CD4-positive, alpha-beta T cell treated with Interferon gamma for 1 hour (primary cell): Measurements from ENCODE around the gene TVP23A.
A peak's percentile ranks its signal among the peaks of the same experiment; 100 is the strongest.
"Not testable (repeated sequence)": the region's sequence is repeated elsewhere in the genome, so short reads cannot be mapped to it uniquely, and the experiment has no call there.

ENCODE experiments used
- DNase-seq: peaks from one replicate; pipeline ENCODE4 v3.0.0-alpha.2; 2020

Gene TVP23A

DNA sequence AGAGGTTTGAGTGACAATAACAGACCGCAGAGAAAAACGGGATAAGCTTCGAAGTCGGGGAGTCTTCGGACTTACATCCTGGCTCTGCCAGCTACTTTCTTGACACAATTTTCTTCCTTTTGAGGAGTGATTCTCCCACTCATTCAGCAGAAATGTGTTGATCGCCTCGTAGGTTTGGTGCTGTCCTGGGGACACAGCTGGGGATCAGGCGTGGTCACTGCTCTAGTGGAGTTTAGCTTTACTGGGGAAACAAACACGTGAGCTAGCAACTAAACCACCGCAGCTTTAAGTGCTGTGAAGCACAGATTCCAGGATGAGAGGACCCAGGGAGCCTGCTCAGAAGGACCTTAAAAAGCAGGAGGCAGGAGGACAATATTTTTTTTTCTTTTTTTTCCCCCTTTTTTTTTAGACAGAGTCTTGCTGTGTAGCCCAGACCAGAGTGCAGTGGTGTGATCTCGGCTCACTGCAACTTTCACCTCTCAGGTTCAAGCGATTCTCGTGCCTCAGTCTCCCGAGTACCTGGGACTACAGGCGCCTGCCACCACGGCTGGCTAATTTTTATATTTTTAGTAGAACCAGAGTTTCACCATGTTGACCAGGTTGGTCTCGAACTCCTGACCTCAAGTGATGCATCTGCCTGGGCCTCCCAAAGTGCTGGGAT, 74.1 kb downstream of the TVP23A start:
- no peak for DNase-seq

DNA sequence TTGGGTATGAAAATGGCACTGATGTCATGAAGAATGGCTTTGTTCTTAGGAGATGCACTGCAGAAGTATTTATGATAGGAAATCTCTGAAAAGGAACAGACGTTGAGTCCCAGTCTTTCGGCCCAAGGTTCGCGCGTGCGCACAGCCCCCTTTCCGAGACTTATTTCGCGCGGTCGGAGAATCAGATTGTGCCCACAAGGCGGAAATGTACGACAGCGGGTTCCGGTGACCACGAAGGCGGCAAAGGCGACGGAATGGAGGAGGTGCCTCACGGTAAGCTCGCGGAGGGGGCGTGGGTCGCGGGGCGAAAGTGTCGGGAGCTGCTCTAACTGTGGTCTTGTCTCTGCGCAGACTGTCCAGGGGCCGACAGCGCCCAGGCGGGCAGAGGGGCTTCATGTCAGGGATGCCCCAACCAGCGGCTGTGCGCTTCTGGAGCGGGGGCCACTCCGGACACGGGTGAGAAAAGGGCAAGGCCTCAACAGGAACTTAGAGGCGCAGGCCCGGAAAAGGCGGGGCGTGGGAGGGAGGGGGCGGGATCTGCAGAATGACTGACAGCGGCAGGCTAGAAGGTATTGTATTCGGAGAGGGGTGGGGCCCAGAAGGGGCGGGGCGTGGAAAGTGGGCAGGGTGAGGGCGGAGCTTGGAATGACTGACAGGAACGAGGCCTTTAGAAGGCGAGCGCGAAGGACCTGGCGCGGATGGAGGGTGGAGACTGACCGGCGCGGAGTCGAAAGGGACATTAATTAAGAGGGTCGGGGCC, 74.8 kb downstream of the TVP23A start, which contains the start of gene NUBP1:
NUBP1 (plus strand) TSS at position 233 of the 760 bp plus-strand sequence; CDS start at position 255, 22 bp downstream.
- DNase-seq = peak; percentile 98

DNA sequence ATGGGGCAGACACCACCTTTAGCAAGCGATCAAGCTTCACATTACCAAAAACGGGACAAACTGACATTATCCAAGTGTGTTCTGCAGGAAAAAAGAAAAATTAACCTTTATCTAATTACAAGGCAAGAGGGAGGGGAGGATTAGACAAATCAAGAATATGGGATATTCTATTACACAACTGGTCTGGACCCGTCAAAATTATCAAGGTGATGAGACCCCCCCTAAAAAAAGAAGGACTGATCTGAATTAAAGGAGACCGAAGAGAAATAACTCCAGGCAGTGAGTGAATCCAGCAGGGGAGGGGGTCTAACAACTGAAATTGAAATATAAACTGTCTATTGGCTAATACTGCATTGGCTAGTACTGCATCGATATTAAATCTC, 75.4 kb downstream of the TVP23A start:
- DNase-seq = no peak

- DNase-seq = no peak
Observed at GRCh38 chr16:10741844-10742243, 76.8 kb downstream of the TVP23A start.

DNA sequence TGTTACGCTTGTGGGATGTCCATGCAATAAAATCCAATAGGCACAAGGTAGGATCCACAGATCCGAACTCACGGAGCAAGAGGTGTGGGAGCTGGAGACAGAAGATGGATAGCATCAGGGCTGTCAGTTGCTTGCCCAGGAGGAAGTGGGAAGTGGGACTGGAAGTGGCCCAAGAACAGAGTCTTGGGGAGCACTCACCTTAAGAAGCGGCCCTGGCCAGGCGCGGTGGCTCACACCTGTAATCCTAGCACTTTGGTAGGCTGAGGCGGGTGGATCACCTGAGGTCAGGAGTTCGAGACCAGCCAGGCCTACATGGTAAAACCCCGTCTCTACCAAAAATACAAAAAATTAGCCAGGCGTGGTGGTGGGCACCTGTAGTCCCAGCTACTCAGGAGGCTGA, 77.3 kb downstream of the TVP23A start:
- DNase-seq = not testable (repeated sequence)

DNA sequence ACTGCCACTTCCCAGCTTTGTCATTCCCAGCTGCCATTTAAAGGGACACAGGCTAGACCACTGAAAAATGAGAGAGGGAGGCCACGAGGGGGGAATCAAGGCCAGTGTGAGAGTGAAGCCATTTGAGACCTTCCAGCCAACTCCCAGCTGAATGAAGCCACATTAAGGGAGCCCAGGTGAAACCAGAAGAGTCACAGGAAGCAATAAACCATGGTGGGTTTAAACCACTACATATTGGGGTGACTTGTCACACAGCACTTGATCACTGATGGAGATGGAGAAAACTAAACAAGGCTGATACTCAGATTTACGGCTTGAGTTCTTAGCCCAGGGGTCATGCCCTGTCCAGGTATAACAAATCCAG, 77.8 kb downstream of the TVP23A start:
- DNase-seq = no peak

- no peak for DNase-seq
Observed at GRCh38 chr16:10740000-10740844, 78.4 kb downstream of the TVP23A start.

DNA sequence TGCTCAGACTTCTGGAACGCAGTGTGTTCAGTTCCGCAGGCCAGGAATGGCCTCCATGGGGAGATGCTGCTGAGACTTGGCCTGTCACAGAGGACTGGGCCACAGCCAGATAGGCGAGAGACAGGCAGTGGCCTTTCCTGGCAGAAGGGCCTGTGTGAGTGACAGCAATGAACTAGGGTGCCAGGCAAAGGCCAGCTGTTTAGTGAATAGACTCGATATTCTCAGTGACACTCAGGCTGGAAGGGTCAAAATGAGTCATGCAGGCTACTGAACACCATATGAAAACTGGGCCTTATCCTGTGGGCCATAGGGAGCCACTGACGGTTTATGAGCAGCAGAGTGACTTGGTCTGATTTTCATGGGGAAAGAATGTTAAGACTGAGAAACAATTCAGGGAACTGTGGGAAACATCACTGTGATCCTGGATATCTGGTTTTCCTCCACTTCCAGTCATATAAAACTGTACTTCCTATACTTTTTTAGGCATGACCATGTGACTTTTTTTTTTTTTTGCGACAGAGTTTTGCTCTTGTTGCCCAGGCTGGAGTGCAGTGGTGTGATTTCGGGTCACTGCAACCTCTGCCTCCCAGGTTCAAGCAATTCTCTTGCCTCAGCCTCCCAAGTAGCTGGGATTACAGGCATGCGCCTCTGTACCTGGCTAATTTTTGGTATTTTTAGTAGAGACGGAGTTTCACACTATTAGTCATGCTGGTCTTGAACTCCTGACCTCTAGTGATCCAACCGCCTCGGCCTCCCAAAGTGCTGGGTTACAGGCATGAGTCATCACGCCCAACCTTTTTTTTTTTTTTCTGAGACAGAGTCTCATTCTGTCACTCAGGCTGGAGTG, 80.1 kb downstream of the TVP23A start:
- DNase-seq = peak; percentile 57

GRCh38 chr16:10737068-10737625, 81.4 kb downstream of the TVP23A start:
- DNase-seq = peak; percentile 74

DNA sequence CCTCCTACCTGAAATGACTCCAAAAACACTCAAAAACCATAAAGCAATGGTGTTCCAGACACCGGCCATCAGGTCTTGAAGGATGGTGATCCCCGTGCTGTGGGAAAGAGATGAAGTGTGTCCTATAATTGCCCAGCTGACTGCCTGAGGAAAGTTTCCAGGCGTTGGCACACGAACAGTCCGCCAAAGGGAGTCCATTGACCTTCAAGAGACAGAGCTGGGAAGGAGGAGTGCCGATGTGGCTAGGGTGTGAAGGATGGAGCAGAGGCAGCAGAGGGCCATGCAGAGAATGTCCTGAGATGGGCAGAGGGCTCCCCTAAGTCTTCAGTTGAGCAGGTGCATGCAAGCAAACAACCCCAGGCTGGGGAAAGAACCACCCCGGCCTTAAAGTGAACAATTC, 86.8 kb downstream of the TVP23A start:
- no peak for DNase-seq

GRCh38 chr16:10729104-10730048, 89.2 kb downstream of the TVP23A start:
- DNase-seq = no peak

DNA sequence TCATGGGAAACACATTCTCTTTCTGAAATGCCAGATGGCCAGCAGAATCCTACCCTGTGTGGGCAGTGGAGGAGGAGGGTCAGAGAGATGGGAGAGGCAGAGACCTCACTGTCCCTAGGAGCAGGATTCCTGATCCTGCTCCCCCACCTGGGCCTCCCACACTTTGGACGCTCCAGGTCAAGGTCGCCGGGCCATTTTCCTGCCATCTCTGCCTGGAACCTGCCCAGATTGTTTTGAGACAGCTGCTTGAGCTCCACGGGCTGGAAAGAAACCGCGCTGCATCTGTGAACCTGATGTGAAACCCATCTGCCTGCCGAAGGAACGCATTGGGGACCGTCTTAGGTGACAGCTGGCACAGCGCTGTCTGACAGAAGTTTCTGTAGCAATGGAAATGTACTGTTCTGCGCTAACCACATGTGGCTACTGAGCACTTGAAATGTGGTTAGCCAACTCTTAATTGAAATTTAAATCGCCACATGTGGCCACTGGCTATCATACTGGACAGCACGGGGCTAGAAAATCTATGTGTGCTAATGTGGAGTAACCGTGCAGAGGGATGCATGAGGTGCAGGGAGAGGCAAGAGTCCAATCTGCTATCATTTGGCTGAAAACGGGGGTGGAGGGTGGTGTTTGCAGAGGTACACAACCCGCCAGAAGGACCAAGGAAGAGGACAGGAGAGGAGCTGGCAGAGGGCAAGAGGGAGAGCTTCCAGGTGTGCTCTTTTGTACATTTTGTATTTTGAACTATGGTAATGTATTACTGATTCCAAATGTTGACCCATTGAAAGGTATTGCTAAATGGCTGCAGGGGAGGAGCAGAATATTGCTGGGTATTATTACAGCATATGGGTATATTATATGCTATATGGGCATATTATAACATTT, 90.3 kb downstream of the TVP23A start:
- DNase-seq = no peak
